ENCODE measurements around the gene CLEC18A. TPM values are rescaled to one million over a fixed set of nuclear protein-coding genes. Genes with fewer than 3 reads are reported as not detected.
A peak's percentile ranks its signal among the peaks of the same experiment; 100 is the strongest.

The CLEC18A gene
- total RNA-seq, 1 experiment from 2014 or later = 1.6 TPM

- no peak overlapping the region for H2BK120ac ChIP-seq (ENCODE audit: low read depth, low read length, poor library complexity, severe bottlenecking)
- H2BK5ac ChIP-seq (ENCODE audit: insufficient read length, low read length) = no peak overlapping the region
- no peak overlapping the region for H3K9ac ChIP-seq (ENCODE audit: extremely low read depth, insufficient read length, low read length)
- H2BK12ac ChIP-seq (ENCODE audit: insufficient read length, low read depth, low read length) = no peak overlapping the region
- no peak overlapping the region for H3K4me2 ChIP-seq (ENCODE audit: insufficient read depth, insufficient read length, low read length)
- no peak for TF ChIP-seq CTCF (conservative IDR thresholded peaks at IDR 0.05)
- no peaks in the 10 kb centered on the region for H3K79me1 ChIP-seq (ENCODE audit: insufficient read depth, low read depth, low read length, poor library complexity, severe bottlenecking)
- no peaks in the 10 kb centered on the region for H3K23me2 ChIP-seq (ENCODE audit: insufficient read length, low read depth, low read length, poor library complexity, severe bottlenecking)
- no CpG with 5 or more reads among the region's 8 CpGs for WGBS (ENCODE audit: extremely low coverage, insufficient read length, low lambda C conversion rate)
- no peak overlapping the region for H3K56ac ChIP-seq (ENCODE audit: insufficient read length, low read depth, low read length)
- no peak overlapping the region for H3K4ac ChIP-seq (ENCODE audit: low read depth, low read length)
- no peak overlapping the region for H2AK5ac ChIP-seq (ENCODE audit: insufficient read length, low read length)
- Mint-ChIP-seq H3K9me3 (no peaks in the 10 kb centered on the region; a peak in 1 of 5 replicates), H3K4me3 (no peak overlapping the region), H3K4me1 (peaks cover 8 to 12% of the 10 kb centered on the region in 2 experiments), H3K36me3 (ENCODE audit: insufficient read depth in 1 of 3, low read depth in 3 of 3) (peaks cover 9 to 19% (median 10%) of the 10 kb centered on the region in 3 experiments; a peak in 6 of 7 replicates), H3K27me3 (ENCODE audit: low read depth) (no peaks in the 10 kb centered on the region), H3K27ac (peak overlapping the region; percentile 69 to 97 (median 77); a peak in 4 of 7 replicates)
- H3K4me1 ChIP-seq (ENCODE audit: insufficient read depth, low read length) = no peaks in the 10 kb centered on the region
- no peak overlapping the region for H4K8ac ChIP-seq (replicated peaks; ENCODE audit: insufficient read length, low read depth, low read length)
- no peak overlapping the region for H2BK15ac ChIP-seq (ENCODE audit: low read depth, low read length)
- H4K5ac ChIP-seq (ENCODE audit: insufficient read length, low read depth, low read length) = no peak overlapping the region
- no peak overlapping the region for H4K91ac ChIP-seq (ENCODE audit: insufficient read length, low read depth, low read length)
- H2AFZ ChIP-seq (ENCODE audit: low read length) = no peak overlapping the region
- H4K20me1 ChIP-seq (ENCODE audit: control insufficient read depth, insufficient read depth, insufficient read length) = no peaks in the 10 kb centered on the region
- no peaks in the 10 kb centered on the region for H3K27me3 ChIP-seq (ENCODE audit: insufficient read depth, low read length)
- no peaks in the 10 kb centered on the region for H3K9me3 ChIP-seq (ENCODE audit: control insufficient read depth, low read depth, low read length)
- no peak overlapping the region for H3K27ac ChIP-seq (ENCODE audit: insufficient read length, low read depth, low read length)
- H3T11ph ChIP-seq (ENCODE audit: low read length) = no peak overlapping the region
- no peak overlapping the region for H3K23ac ChIP-seq (ENCODE audit: insufficient read length, low read depth, low read length)
- no peak overlapping the region for H3K18ac ChIP-seq (ENCODE audit: insufficient read length, low read depth, low read length)
- DNase-seq = no peak
- H2BK20ac ChIP-seq (ENCODE audit: low read depth, low read length, poor library complexity, severe bottlenecking) = no peak overlapping the region
- no peak overlapping the region for H3K14ac ChIP-seq (ENCODE audit: insufficient read depth, low read length)
- H3K79me2 ChIP-seq (ENCODE audit: insufficient read depth, low read length) = no peaks in the 10 kb centered on the region
Observed at GRCh38 chr16:69903865-69904415, 47.2 kb upstream of the CLEC18A start.
